Stimulated activated CD8-positive, alpha-beta memory T cell treated with anti-CD3 and anti-CD28 coated beads, Interleukin-4, amount 100 ng/mL, for 48 hours (primary cell): ENCODE measurements around the gene RPN1.
A peak's percentile ranks its signal among the peaks of the same experiment; 100 is the strongest.

ENCODE experiments used
- DNase-seq: peaks from one replicate; pipeline ENCODE4 v3.0.0-alpha.2; 2020

The RPN1 gene

DNA sequence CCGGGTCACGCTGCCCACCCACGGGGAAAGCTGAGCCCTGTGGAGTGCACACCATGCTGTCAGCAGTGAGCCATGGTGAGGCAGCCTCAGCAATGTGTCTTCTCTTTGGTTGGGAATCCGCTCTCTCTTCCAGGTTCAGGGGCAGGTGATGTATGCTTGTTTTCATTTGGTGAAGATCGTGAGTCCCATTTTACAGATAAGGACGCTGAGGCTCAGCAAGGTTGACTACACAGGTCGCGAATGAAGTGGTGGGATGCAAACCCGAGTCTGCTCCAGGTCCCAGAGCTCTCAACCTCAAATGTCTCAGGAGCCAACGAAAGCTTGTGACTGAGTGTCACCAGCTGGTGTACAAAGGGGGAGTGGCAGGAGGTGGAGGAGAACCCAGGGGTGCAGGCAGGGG is 74.3 kb downstream of the RPN1 start:
- DNase-seq, result no peak

- no peak for DNase-seq
Measured at GRCh38 chr3:128575777-128576176, 74.8 kb downstream of the RPN1 start.

- DNase-seq, result no peak
Measured at GRCh38 chr3:128573707-128574162, 76.9 kb downstream of the RPN1 start.

- DNase-seq, result no peak
Measured at GRCh38 chr3:128573160-128573559, 77.5 kb downstream of the RPN1 start.

DNA sequence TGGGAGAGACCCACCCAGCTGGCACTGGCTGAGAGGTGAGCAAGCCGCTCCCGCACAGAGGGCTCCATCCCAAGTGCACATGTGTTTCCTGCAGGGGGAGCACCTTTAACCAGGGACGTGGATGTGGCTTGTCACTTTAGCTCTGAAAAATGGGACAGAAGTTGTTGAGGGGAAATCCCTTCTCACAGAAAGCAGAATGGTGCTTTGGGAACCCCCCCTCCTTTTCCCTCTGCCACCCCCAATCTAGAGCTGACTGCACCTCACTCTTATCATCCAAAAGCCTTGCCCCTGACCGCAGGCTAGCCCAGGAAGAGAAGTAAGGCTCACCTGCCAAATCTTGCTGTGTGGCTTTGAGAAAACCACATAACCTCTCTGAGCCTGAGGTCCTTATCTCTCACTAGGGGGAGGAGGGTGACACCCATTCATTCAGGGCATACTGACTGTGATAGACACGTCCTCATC is 77.9 kb downstream of the RPN1 start:
- DNase-seq, result peak; percentile 61

- no peak for DNase-seq
Measured at GRCh38 chr3:128572013-128572412, 78.6 kb downstream of the RPN1 start.
